Keratinocyte (primary cell): ENCODE results near the gene TMEM14B. TPM values are rescaled to one million over a fixed set of nuclear protein-coding genes. Genes with fewer than 3 reads are reported as not detected.

Source experiments
- DNase-seq: peaks from one replicate; pipeline ENCODE4 v3.0.0-alpha.2; 2011; ENCODE audit warnings: low read depth, missing footprints, low spot score
- FAIRE-seq: peaks from 2 replicates; lab custom pipeline; 2011; peaks lifted over from hg19 to GRCh38; lab: Jason Lieb, UNC
- H2AFZ ChIP-seq: 2 replicates; pipeline ENCODE4 v1.6.0; 2012; ENCODE audit warnings: low read length, control low read depth, inconsistent platforms; ENCODE audit not compliant: control insufficient read depth
- H3K27ac ChIP-seq: 2 replicates; pipeline ENCODE4 v1.5.1; 2011; ENCODE audit warnings: low read length; ENCODE audit not compliant: control insufficient read depth, insufficient read depth
- H3K27me3 ChIP-seq: 3 replicates; pipeline ENCODE4 v1.6.0; 2011; ENCODE audit warnings: low read length; ENCODE audit not compliant: control insufficient read depth, insufficient read depth; ENCODE audit errors: extremely low read depth
- H3K36me3 ChIP-seq, 2 experiments: 2 replicates in 1 of 2; 3 replicates in 1 of 2; pipeline ENCODE4 v1.5.1; 2011; ENCODE audit warnings: low read length in 2 of 2, mild to moderate bottlenecking in 1 of 2; ENCODE audit not compliant: control insufficient read depth in 2 of 2, insufficient read depth in 2 of 2; ENCODE audit errors: extremely low read depth in 1 of 2
- H3K4me1 ChIP-seq: 3 replicates; pipeline ENCODE4 v1.5.1; 2011; ENCODE audit warnings: low read length; ENCODE audit not compliant: control insufficient read depth, insufficient read depth; ENCODE audit errors: extremely low read depth
- H3K4me2 ChIP-seq: 3 replicates; pipeline ENCODE4 v1.6.0; 2011; ENCODE audit warnings: low read depth, low read length; ENCODE audit not compliant: control insufficient read depth, insufficient read depth; ENCODE audit errors: extremely low read depth
- H3K4me3 ChIP-seq, 3 experiments: fragments of 200-600 bp in 1 of 3; sonication (generic) in 1 of 3; 2 replicates in 2 of 3; 3 replicates in 1 of 3; pipeline ENCODE4 v1.5.1; 2011 to 2016; ENCODE audit warnings: low read length in 3 of 3, mild to moderate bottlenecking in 3 of 3, control low read depth in 2 of 3, inconsistent platforms in 1 of 3, low read depth in 1 of 3, mixed read lengths in 1 of 3, mixed run types in 1 of 3, moderate library complexity in 1 of 3; ENCODE audit not compliant: control insufficient read depth in 2 of 3, insufficient read depth in 2 of 3; ENCODE audit errors: extremely low read depth in 1 of 3
- H3K79me2 ChIP-seq: 2 replicates; pipeline ENCODE4 v1.6.0; 2012; ENCODE audit warnings: low read length; ENCODE audit not compliant: control insufficient read depth, insufficient read depth
- H3K9ac ChIP-seq: 3 replicates; pipeline ENCODE4 v1.6.0; 2011; ENCODE audit warnings: low read length; ENCODE audit not compliant: control insufficient read depth, insufficient read depth; ENCODE audit errors: extremely low read depth
- H3K9me1 ChIP-seq: 3 replicates; pipeline ENCODE4 v1.6.0; 2011; ENCODE audit warnings: low read length; ENCODE audit not compliant: control insufficient read depth, insufficient read depth; ENCODE audit errors: extremely low read depth
- H3K9me3 ChIP-seq: 2 replicates; pipeline ENCODE4 v1.5.1; 2012; ENCODE audit warnings: low read depth, low read length; ENCODE audit not compliant: control insufficient read depth
- H4K20me1 ChIP-seq: 3 replicates; pipeline ENCODE4 v1.6.0; 2011; ENCODE audit warnings: low read length; ENCODE audit not compliant: control insufficient read depth, insufficient read depth; ENCODE audit errors: extremely low read depth
- CTCF ChIP-seq, 3 experiments: IDR thresholded peaks in 1 of 3; conservative IDR thresholded peaks in 1 of 3; optimal IDR thresholded peaks in 1 of 3; 2 replicates in 2 of 3; 3 replicates in 1 of 3; pipeline versions ENCODE3 to v1.5.1; 2011; ENCODE audit warnings: low read length in 3 of 3, mild to moderate bottlenecking in 3 of 3, moderate library complexity in 2 of 3, control low read depth in 1 of 3, inconsistent platforms in 1 of 3; ENCODE audit not compliant: insufficient read depth in 2 of 3; ENCODE audit errors: extremely low read depth in 1 of 3
- EZH2 ChIP-seq: IDR thresholded peaks from one replicate; pipeline ENCODE4 v1.6.1; 2012; ENCODE audit warnings: inconsistent platforms, mild to moderate bottlenecking, low read length, moderate library complexity
- dilution Hi-C: fragments of 300-500 bp; cut with MboI; formaldehyde crosslinking; loops from one replicate; pipeline ENCODE4 v1.7.0; 2020; ENCODE audit warnings: low sequenced_read_pairs; ENCODE audit not compliant: extremely low pct_ligation_motif_present
- polyA minus RNA-seq, 3 experiments: library from RNA; depleted of rRNA, polyadenylated mRNA; stranded (reverse); fragments of >200 nt; gene quantifications; 1 replicate in 1 of 3; 2 replicates in 1 of 3; 3 replicates in 1 of 3; pipeline ENCODE4 v1.2.3, GENCODE V29; 2011
- polyA plus RNA-seq, 5 experiments: library from polyadenylated mRNA; depleted of rRNA in 3 of 5; stranded (reverse) in 3 of 5; stranded (forward) in 1 of 5; unstranded in 1 of 5; fragments of >200 nt; gene quantifications; 1 replicate in 1 of 5; 2 replicates in 3 of 5; 3 replicates in 1 of 5; pipeline versions ENCODE4 v1.2.1 to v1.2.3, GENCODE V29; 2011 to 2012; ENCODE audit warnings: missing spikeins in 2 of 5, low read depth in 1 of 5, low replicate concordance in 1 of 5

TMEM14B gene
- polyA plus RNA-seq: 86.2 to 157 TPM (median 96.2 TPM) in 3 replicates
- 24.1 TPM for polyA plus RNA-seq (2011; ENCODE audit: low read depth)
- 84.7 and 117 TPM in 2 replicates for polyA plus RNA-seq (2011; cell fraction: cytosol; rRNA removed)
- 25.9 and 36.5 TPM in 2 replicates for polyA plus RNA-seq (2011; cell fraction: nucleus; rRNA removed)
- polyA plus RNA-seq (2012; ENCODE audit: low replicate concordance): 52.9 and 85.5 TPM in 2 replicates
- polyA minus RNA-seq: 11.0 to 59.4 TPM (median 31.0 TPM) in 3 replicates
- 34.9 TPM for polyA minus RNA-seq (2011; cell fraction: cytosol; rRNA and poly(A)+ RNA removed)
- polyA minus RNA-seq (2011; cell fraction: nucleus; rRNA and poly(A)+ RNA removed): 6.2 and 12.6 TPM in 2 replicates

DNA sequence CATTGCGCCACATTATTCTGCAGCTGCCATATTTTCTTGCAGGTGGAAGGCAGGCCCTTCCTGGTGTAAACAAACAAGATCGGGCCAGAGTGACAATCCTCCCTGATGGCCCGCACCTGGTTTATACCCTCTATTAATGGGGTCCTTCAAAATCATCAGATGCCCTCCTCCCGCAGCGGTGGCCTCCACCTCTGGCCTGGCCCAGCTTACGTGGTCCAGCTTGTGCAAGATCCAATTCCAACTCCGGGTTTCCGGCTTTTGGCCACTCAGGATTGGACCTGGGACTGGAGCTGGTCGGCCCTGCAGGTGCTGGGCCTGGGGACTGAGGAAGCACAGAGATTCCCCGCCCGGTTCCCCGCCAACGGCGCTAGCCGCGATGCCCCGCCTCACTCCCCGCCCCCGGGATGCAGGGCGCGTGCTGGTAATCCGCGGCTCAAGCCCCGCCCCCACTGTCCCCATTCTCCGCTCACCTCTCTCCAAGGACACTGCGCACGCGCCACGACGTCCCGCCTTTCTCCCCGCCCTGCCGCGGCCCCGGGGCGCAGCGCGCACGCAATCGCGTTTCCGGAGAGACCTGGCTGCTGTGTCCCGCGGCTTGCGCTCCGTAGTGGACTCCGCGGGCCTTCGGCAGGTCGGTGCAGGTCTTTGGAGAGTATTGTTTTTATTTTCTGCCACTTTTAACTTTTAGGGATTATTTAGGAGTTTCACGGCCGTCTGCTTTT is at the start of gene TMEM14B:
Gene TMEM14B, plus strand, starts transcription at position 555 of the 722 bp plus-strand sequence. CDS start 1,441 bp downstream, outside the sequence.
- H3K9ac ChIP-seq: peak within 1 kb of the TSS; percentile 91
- H4K20me1 ChIP-seq: no peaks in the 10 kb centered on the region
- H3K79me2 ChIP-seq: peaks cover 40% of the 10 kb centered on the region
- no peaks in the 10 kb centered on the region for H3K9me3 ChIP-seq
- H3K4me1 ChIP-seq: peaks cover 20% of the 10 kb centered on the region
- TF ChIP-seq CTCF (optimal IDR thresholded peaks at IDR 0.05 in 1 of 3, IDR thresholded peaks at IDR 0.05 in 1 of 3, conservative IDR thresholded peaks at IDR 0.05 in 1 of 3; ENCODE audit: extremely low read depth in 1 of 3, insufficient read depth in 2 of 3, low read length in 3 of 3) (no peak), EZH2 (no peak)
- peak within 1 kb of the TSS; percentile 89 for H3K27ac ChIP-seq
- H3K27me3 ChIP-seq: no peaks in the 10 kb centered on the region
- no peaks in the 10 kb centered on the region for H3K9me1 ChIP-seq
- H3K4me3 ChIP-seq: peak within 1 kb of the TSS; percentile 49 to 90 (median 70)
- peaks cover 8 to 13% of the 10 kb centered on the region in 2 experiments for H3K36me3 ChIP-seq
- FAIRE-seq (no peak), DNase-seq (peak; percentile 72)
- dilution Hi-C loops: no loop called here
- peak within 1 kb of the TSS; percentile 91 for H3K4me2 ChIP-seq
- H2AFZ ChIP-seq: peak within 1 kb of the TSS; percentile 70

DNA sequence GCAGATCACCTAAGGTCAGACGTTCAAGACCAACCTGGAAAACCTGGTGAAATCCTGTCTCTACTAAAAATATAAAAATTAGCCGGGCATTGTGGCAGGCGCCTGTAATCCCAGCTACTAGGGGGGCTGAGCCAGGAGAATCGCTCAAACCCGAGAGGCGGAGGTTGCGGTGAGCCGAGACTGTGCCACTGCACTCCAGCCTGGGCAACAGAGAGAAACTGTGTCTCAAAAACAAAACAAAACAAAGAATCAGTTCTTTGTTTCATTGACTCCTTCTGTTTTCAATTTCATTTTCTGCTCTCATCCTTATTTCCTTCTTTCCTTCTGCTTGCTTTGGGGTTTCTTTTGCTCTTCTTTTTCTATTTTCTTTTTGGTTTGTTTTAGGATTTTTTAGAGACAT is 33.6 kb upstream of the TMEM14B start:
- Histone ChIP-seq H3K9me1 (no peaks in the 10 kb centered on the region), H3K4me2 (no peak overlapping the region), H3K4me3 (no peak overlapping the region), H4K20me1 (no peaks in the 10 kb centered on the region), H3K27me3 (no peaks in the 10 kb centered on the region), H3K27ac (no peak overlapping the region), H3K79me2 (no peaks in the 10 kb centered on the region), H3K4me1 (no peaks in the 10 kb centered on the region), H3K36me3 (peaks cover 0 to 2% of the 10 kb centered on the region in 2 experiments), H3K9me3 (peaks cover 3% of the 10 kb centered on the region), H2AFZ (no peak overlapping the region), H3K9ac (no peak overlapping the region)
- dilution Hi-C loops: no loop called here
- TF ChIP-seq CTCF (optimal IDR thresholded peaks at IDR 0.05 in 1 of 3, IDR thresholded peaks at IDR 0.05 in 1 of 3, conservative IDR thresholded peaks at IDR 0.05 in 1 of 3; ENCODE audit: extremely low read depth in 1 of 3, insufficient read depth in 2 of 3, low read length in 3 of 3) (no peak), EZH2 (no peak)
- FAIRE-seq (no peak), DNase-seq (no peak)
